ENCODE results near the gene CSK.
A peak's percentile ranks its signal among the peaks of the same experiment; 100 is the strongest.
"Not testable (repeated sequence)": the region's sequence is repeated elsewhere in the genome, so short reads cannot be mapped to it uniquely, and the experiment has no call there.

CSK gene

GRCh38 chr15:74773329-74773728, 8.6 kb upstream of the CSK start:
- DNase-seq: no peak

DNA sequence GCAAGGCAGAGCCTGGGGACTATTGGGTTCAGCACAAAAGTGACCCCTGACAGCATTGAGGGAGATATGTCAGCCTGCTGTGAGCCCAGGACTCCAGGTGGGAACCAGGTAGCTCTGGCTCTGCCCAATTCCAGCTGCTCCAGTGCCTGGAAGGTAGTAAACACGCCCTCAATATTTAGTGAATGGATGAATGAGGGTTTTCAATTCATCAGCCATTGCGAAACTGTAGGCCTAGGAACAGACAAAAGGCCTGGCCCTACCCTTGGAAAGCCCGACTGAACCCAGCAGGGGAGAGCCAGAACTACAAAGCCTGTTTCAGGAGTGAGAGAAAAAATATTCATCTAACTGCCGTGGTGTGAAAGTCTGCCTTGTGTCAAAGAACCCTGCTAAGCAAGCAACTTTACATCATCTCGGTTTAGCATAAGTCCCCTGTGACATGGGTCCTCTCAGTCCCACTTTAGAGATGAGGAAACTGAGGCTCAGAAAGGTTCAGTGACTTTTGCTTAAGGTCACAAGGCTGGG, 8.1 kb upstream of the CSK start:
- no peak for DNase-seq

DNA sequence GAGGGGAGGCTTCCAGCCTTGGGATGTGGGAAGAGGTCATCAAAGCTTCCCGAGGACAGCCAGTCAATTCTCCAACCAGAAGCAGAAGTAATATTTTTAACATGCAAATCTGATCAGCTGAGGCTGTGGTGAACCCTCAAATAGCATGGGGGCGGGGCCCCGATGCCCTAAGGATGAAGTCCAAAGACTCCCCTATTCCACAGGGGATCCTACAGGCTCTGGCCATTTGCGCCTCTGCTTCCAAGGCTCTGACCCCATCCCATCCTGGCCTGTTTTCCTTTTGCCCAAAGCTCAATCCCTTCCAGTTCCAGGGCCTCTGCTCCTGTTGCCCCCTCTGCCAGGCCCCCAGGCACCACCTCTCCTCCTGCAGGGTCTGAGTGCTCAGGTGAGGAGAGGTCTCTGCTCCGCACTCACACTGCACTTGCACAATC, 6.7 kb upstream of the CSK start:
- DNase-seq: no peak

GRCh38 chr15:74775894-74776293, 6.0 kb upstream of the CSK start:
- DNase-seq: no peak

DNA sequence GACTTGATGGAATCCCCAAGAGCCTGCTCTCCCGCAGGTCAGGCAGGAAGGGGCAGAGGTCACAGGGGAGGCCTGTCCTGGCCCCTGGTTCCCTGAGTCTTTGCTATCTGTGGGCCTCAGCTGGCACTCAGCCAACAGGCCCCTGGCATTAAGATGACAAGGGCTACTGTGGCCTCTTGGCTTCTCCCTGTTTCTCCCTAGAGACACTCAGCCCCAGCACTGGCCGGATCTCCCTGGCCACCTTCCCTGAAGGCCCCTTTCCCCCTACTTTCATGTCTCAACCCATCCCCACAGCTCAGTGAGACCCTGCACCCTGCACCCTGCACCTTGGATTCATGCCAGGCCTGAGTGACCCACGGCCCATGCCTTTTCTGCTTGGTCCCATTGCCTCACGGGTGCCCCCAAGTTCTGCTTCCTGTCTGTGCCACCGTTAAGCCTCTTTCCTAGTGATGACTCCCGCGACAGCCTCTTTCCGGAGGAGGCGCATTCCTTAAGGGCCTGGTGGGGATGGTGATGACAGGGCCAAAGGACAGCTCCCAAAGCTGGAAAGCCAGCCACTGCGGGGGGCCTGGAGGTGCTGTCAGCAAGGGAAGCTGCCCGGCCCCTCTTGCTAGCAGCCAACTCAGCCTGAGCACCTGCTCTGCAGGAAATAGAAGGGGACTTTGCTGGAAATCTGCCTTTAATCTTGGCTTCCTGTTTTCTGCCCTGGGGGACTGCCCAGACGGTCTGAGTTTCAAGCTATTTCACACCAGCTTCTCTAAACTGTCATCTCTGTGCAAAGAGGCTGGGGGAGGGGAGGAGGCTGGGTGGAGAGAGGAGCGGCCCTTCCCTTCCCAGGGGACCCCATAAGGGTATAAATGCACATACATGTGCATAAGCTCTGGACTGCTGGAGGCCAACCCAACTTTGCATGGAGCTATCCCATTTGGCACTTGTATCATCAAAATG, 4.8 kb upstream of the CSK start:
- DNase-seq: peak; percentile 42

DNA sequence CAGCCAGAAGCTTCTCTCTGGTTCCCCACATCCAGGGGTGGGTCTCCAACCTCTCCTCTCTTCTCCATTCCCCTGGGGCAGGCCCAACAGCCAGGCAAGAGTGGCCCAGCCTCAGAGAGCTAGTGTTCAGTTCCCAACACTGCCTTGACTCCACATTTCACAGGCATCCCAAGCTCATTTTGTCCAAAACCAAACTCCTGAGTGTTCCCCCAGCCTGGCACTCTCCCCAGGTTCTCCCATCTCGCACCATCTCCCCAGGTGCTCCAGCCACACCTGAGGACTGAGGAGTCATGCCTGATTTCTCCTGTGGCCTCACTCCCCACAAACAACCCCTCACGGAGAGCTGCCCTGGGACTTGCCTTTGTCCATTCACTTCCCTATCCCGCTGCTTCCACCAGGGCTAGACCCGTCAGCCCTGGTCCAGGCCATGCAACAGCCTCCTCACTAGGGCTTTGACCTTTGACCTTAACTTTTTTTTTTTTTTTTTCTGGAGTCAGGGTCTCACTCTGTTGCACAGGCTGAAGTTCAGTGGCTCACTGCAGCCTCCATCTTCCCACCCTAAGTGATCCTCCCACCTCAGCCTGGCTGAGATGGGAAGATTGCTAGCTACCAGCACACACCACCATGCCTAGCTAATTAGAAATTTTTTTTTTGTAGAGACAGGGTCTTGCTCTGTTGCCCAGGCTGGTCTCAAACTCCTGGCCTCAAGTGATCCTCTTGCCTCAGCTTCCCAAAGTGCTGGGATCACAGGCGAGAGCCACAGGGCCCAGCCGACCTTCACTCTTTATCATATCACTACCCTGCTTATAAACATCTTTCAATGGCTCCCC, 3.9 kb upstream of the CSK start:
- no peak for DNase-seq

DNA sequence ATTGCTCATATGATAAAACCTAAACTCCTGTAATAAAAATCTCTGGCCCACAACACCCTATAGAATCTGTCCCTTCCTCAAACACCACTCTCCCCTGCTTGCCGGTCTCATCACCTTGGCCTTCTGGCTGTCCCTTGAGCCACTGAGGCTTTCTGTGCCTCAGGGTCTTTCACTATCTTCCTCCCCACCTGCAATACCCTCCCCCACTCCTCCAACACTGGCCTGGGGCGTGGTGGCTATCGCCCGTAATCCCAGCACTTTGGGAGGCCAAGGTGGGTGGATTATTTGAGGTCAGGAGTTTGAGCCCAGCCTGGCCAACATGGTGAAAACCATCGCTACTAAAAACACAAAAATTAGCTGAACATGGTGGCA, 3.3 kb upstream of the CSK start:
- DNase-seq: no peak

DNA sequence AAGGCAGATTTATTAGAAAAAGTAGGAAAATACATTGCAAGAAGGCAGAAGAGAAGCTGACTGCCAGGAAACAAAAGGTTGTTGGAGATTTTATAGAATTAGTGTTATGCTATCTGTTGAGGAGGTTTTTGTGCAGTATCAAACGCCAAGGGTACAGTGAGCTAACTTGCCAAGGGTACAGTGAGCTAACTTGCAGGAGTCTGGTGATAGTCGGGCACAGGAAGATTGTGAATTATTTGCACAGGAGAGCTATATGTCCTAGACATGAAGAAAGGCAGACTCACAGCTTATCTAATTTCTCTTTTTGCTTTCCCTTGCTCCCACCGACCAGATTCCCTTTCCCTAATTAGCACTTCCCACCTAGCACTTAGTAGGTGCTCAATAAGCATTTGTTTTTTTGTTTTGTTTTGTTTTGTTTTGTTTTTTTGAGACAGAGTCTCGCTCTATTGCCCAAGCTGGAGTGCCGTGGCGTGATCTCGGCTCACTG, 2.7 kb upstream of the CSK start:
- no peak for DNase-seq

- DNase-seq: no peak
These were observed 1.1 kb upstream of the CSK start for GRCh38 chr15:74780523-74781430.

DNA sequence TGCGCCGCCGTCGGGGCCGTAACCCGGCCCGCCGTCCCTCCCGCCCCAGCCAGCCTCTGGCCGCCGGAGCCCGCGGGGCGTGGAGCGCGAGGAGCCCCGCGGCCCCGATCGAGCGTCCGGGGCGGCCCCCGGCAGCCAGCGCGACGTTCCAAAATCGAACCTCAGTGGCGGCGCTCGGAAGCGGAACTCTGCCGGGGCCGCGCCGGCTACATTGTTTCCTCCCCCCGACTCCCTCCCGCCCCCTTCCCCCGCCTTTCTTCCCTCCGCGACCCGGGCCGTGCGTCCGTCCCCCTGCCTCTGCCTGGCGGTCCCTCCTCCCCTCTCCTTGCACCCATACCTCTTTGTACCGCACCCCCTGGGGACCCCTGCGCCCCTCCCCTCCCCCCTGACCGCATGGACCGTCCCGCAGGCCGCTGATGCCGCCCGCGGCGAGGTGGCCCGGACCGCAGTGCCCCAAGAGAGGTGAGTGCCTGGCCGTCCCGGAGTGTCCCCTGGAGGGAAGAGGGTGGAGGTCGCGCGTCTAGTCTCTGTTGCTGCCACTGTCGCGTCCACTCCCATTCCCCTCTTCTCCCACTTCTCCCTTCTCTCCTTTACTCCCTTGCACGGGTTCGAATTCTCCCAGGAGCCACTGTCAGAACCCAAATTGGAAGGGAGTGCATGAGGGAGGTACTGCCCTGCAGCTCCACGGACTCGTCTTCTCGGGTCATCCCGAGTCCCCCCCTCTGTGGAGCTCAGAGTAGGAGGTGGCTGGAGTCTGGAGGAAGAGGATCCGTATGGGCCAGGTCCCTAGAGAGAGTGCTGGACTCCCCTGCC, 585 bp downstream of the CSK start:
- peak; percentile 47 for DNase-seq

- no peak for DNase-seq
These were observed 1.4 kb downstream of the CSK start for GRCh38 chr15:74783072-74783807.

- no peak for DNase-seq
These were observed 1.9 kb downstream of the CSK start for GRCh38 chr15:74783808-74784175.

DNA sequence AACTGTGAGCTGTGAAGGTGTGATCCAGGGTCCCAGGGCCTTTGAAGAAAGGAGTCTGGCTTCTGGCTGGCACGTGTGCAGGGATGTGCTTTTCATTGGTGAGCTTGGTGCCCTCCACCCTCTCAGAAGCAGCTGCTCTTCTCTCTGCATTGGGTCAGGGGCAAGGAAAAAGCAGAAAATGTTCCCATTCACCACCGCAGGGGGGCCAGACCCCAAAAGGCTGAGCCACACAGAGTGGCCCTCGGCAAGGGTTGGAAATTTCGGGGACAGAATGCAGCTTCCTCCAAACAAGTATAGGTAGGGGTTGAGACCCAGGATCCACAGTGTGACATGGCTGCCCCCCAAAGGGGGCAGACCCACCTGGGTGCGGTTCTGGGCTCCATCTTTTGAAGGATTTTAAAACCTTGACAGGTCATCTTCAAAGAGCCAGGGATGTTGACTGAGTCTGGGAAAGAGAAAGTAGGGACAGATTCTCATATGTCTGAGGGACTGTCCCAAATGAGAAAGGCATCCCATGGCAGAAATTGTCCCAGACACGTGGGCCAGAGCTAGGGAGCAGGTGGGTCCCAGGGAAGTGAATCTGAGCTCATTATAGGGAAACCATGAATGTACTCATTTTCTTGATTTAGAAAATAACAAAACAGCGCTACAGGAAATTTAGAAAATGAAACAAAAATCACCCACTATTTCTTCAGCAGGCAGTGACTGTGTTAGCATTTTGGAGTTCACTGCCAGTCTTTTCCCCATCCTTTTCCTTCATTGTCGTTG, 2.7 kb downstream of the CSK start:
- no peak for DNase-seq

DNA sequence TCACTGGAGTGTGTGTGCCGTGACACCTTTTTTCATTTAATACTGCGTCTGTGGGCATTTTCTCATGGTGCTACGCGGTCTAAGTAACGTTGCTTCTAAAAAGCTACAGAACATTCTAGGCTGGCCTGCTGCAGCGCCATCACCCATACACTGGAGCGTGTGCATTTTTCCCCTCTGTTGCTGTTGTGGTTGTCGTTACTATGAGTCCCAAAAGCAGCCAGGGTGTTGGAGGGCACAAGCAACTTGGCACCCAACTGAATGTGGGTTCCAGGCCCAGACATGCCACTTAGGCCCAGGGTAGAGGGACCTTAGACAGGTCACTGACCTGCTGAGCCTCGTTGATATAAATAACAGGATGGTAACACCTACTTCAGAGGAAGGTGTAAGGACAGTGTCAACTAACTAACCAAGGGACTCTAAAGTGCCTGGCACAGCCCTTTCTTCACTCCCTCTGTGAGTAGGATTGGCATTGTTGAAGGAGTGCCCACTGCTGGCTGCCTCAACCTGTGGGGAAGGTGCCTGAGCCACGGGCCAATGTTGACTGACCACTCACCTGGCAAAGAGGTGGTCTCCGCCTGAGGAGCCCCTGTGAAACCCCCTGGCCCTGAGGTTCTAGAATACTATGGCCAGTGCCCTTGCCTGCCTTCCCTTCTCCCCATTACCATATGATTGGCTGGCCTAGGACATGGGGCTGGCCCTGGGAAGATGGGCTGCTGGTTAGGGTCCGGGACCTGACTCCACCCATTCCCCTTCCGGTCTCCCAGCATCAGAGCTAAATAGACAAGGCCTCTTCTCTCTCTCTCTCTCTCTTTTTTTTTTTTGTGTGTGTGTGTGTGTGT, 3.5 kb downstream of the CSK start:
- DNase-seq: no peak

DNA sequence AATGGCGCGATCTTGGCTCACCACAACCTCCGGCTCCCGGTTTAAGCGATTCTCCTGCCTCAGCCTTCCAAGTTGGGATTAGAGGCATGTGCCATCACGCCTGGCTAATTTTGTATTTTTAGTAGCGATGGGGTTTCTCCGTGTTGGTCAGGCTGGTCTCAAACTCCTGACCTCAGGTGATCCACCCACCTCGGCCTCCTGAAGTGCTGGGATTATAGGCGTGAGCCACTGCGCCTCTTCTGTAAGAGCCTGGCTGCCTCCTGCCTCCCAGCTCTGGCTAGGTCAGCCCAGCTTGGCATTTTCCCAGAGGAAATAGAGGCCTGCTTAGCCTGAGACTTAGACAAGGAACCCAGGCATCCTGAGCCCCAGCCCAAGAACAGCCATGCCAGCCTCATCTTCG, 4.2 kb downstream of the CSK start:
- DNase-seq: not testable (repeated sequence)

DNA sequence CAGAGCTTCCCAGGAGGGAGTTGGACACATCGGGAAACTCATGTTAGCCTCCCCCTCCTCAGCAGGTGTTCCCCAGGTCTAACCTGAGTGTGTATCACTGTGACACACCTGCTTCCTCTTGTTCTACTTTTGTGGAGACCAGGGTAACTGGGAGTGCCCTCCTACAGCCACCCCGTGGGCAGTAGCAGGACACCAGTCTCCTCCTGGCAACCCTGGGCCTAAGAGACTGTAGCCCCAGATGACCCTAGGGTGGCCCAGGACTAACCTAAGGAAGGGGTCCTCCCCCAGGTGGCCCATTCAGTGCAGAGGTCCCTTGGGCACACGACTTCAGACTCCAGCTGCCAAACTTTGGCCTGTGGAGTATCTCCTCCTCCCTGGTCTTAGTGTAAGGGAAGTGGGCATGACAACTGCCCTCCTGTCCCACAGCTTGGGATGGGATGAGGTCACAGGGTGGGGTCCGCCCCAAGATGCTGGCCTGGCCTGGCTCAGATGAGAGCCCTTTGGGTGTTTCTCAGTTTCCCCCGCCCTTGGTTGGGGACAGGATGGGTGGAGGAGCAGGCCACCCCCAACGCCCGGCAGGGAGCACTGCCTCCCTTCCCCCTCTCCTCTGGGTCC, 4.8 kb downstream of the CSK start:
- DNase-seq: no peak

DNA sequence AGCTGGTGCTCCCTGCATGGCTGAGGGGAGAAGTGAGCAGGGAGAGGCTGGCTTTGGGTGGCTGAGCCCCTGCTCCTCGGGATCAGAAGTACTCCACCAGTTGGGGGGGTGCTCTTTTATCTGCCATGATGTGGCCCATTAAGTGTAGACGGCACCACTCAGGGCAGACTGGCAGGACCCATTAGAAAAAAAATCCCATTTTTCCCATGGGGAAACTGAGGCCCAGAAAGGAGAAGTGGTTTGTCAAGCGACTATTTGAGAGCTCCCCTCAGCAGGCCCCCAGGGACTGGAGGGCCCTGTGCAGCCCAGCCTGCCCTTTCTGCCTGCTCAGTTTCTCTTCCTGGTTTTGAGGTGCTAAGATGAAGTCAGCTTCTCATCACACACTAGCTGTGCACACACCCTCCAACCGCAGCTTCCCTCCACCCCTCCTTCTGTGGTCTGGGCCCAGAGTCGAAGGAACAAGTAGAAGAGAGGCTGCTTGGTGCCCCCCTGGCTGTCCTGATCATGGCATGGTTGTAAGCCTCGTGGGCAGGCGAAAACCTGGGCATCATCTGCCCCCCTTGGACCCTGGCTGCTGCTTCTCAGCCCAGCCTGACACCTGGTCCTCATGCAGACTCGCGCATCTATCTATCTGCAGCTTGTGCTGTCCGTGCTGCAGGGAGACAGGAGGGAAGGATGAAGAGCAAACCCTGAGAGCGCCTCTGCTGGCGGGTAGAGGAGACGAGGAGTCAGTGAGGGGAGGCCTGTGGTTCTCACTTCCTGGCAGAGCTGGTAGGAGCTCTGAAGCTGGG, 5.6 kb downstream of the CSK start:
- DNase-seq: peak; percentile 81
